HG03460 (cell line): ENCODE results near the gene LIMS3.
"Not testable (repeated sequence)": the region's sequence is repeated elsewhere in the genome, so short reads cannot be mapped to it uniquely, and the experiment has no call there.

ENCODE experiments used
- ATAC-seq: cut with Tn5 transposase; IDR thresholded peaks from one replicate; pipeline ENCODE4 v1.9.1; 2021; ENCODE audit not compliant: unreplicated experiment

The LIMS3 gene

DNA sequence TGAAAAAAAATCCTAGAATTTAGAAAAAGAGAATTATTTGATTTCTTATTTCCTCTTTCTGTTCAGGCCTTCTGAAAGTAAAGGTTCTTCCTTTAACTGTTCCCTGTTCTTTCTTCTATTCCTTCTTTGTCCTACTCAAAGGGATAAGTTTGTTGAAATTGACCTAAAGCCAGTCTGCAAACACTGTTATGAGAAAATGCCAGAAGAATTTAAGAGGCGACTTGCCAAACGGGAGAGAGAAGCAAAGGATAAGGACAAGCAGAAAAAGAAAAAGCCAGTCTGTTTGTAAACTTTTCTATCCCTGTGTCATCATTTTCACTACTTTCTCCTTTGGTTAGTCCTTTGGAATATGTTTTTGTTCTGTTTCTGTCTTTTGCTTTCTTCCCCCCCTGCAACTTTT is 26.0 kb downstream of the LIMS3 start:
- ATAC-seq, result not testable (repeated sequence)

DNA sequence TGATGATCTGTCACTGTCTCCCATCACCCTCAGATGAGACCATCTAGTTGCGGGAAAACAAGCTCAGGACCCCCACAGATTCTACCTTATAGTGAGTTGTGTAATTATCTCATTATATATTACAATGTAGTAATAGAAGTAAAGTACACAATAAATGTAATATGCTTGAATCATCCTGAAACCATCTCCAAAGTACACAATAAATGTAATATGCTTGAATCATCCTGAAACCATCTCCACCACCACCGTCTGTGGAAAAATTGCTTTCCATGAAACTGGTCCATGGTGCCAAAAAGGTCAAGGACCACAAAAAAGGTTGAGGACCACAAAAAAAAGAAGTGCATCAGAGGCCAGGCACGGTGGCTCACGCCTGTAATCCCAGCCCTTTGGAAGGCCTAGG is 29.3 kb downstream of the LIMS3 start:
- not testable (repeated sequence) for ATAC-seq

DNA sequence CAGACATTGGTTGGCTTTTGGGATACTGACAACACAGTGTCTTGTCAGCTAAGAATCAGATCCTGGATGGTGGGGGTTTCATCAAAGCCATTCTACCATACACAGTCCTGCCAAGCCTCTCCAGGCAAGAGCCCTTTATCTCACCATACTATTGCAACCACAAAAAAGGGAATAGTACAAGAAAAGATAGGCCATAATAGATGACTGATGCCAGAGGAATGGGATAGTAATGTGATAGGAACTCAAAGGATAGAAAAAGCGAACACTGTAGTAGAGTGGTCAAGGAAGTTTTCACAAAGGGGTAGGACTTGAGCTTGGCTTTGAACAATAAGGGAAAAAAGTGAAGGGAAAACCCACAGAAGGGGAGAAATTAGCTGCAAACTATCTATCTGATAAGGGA is 30.7 kb downstream of the LIMS3 start:
- not testable (repeated sequence) for ATAC-seq

DNA sequence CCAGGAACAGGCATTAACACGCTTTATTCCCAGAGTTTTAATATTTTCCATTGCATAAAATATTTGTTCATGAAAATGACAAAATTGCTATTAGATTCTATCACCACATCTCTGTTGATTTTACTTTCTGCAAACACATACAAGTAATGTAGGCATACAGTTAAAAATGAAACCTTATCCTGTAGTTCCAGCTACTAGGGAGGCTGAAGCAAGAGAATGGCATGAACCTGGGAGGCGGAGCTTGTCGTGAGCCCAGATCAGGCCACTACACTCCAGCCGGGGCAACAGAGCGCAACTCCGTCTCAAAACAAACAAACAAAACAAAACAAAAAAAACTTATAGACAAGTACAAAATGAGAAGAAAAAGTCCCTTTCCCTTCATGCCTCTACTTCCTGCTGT is 38.0 kb downstream of the LIMS3 start:
- not testable (repeated sequence) for ATAC-seq

DNA sequence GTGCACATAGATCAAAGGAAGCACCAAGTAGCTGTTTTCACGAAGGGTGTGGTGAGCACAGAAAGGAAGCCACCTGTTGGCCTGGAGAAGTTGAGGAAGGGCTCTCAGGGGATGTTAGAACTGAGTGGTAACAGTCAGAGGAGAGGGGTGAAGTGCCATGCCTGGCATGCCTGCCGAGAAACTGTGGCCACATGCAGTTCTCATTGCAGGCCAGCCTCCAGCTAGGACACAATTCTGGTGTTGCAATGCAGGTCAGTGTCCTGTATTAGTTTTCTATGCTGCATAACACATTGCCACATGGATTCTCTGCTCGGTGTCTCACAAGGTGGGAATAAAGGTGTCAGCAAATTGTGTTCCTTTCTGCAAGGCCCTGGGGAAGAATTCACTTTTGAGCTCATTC is 46.9 kb downstream of the LIMS3 start:
- ATAC-seq, result not testable (repeated sequence)

DNA sequence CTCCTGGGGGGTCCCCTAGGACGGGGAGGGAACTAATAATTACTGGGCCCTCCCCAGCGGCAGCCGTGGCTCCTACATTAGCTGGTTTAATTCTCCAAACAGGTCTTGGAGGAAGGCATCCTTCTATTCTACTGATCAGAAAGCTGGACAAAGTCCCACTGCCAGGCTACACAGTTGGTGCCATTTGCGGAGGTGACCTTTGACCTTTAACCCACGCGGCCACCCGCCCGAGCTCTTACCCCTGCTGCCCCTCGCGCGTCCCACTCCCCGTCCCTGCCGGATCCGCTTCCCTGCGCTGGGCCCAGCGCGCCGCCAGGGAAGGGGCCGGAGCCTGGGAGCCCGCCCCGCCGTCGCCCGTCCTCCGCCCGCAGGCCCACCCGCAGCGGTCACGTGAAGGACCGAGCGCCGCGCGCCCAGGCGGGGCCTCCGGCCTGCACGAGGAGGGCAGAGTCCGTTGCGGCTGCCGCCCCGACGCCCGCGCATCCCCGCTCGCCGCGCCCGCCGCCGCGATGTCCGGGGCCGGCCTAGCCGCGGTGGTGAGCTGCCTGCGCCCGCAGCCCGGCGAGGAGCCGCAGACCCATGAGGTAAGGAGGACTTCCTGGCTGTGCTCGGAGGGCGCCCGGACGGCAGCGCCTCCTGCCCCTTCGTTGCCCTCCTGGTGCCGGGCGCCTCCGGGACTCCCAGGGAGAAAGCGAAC is 48.9 kb downstream of the LIMS3 start:
- ATAC-seq, result not testable (repeated sequence)

DNA sequence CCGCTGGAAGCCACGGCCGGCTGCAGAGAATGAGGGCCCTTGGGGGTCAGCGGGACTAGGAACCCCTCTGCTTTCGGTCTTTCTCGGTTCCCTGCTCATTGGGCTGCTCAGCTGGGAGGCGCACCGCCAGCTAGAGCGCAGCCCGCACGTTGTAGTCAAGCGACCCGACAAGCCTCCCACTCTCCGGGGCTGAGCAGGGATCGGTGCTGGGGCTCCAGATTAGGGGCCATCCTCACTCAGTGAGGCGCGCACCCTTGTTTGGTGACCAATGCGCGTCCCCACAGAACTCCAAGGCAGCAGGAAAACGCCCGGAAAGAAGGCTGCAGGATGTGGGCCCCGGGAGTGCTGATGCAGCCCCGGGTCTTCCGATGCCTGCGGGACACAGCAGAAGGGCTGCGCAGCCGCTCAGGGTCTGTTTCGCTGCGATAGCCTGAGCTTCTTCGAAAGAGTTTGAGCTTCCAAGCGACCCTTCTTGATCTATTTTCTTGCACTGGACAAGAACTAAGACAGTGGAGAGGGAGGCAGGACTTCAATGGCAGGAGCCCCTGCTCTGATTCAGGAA is 49.6 kb downstream of the LIMS3 start:
- ATAC-seq, result not testable (repeated sequence)

DNA sequence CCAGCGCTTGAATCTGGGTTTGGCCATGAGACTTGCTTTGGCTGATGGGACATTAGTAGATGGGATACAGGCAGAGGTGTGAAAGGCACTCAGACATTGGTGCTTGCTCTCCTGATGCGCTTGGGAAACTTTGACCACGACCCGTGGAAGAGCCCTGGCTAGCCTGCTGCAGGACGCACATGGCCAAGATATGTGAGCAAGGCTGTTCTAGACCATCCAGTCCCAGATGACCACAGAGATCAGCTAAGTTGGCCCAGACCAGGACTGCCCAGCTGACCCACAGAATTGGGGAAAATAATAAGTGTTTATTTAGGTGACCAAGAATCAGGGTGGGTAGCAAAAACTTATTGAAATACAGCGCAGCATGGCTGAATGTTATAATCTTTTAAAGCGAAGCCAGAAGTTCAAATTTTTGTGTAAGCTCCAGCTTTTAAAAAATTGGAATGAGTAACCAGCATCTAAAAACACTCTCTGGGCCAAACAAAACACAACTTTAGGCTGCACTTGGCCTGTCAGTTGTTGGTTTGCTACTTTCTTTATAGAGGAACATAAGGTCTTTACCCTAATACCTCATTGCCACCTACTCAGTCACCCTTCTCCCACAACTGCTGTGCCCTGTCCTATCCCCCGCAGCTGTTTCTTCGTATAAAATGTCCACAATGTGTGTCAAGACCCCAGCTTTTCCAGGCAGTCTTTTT is 51.8 kb downstream of the LIMS3 start:
- not testable (repeated sequence) for ATAC-seq

DNA sequence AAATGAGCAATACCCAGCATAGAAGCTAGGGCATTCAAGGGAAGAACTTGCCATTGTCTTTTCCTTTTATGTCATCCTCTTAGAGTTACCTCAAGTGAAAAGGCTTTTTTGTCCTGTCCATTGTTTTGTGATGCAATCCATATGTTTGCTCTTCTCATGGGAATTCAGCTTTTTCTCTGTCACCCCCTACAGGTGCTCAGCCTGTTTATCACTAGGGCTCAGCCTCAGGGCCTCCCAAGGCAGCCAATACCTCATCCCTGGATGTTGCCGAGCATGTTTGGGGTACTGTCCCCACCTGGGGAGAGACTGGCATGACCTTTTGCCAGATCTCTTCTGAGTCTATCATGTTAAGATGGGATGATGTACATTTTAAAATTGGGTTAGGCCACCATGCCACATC is 65.5 kb downstream of the LIMS3 start:
- not testable (repeated sequence) for ATAC-seq

DNA sequence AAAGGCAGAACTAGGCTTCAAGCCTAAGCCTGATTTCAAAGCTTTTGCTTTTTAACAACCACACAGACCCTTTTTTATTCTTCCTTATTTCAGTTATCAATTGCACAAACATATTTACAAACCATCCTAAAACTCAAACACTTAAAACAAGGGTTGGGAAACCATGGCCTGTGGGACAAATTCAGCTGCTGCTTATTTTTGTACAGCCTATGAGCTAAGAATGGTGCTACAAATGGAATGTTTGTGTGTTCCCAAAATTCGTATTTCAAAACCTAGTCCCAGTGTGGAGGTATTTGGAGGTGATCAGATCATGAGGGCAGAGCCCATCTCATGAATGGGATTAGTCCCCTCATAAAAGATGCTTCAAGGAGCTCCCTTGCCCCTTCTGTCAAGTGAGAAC is 67.0 kb downstream of the LIMS3 start:
- not testable (repeated sequence) for ATAC-seq

DNA sequence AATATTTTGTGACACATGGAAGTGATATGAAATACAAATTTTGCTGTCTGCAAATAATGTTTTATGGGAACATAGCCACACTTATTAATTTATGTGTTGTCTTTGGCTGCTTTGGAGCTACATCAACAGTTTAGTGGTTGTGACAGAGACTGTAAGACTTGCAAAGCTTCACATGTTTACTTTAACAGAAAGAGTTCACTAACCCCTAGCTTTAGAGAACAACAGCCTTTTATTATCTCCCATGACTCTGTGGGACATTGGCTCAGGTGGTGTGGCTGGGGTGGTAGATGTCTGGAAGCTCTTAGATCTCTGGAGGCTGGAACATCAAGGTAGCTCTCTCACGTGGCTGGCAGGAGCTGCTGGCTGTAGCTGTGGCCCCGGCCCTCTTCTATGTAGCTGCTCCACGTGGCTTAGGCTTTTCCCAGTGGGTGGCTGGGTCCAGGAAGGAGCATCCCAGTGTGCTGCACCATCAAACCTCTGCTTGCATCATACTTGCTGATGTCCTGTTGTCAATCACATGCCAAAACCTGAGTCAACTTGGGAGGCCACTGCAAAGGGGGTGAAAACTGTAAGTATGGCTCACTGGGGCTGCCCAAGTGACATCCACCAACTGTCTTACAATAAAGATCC is 67.7 kb downstream of the LIMS3 start:
- ATAC-seq, result not testable (repeated sequence)

DNA sequence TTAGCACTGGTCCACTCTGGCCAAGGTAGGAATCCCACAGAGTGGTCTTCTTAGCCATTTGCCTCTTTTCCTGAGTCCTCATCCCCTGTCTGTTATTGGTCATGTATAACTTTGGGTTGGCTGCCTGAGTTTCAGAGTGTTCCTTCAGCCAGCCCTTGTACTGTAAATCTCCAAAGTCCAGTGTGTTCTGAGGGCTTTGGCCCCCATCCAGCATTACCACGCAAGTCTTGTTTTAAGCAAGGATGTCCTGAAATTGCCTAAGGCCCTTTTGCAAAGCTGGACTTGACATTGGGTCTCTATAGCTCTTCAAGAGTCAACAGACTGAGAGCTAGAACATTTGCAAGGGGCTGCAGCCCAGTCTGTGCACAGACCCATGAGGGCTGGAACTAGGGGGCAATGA is 68.4 kb downstream of the LIMS3 start:
- not testable (repeated sequence) for ATAC-seq

DNA sequence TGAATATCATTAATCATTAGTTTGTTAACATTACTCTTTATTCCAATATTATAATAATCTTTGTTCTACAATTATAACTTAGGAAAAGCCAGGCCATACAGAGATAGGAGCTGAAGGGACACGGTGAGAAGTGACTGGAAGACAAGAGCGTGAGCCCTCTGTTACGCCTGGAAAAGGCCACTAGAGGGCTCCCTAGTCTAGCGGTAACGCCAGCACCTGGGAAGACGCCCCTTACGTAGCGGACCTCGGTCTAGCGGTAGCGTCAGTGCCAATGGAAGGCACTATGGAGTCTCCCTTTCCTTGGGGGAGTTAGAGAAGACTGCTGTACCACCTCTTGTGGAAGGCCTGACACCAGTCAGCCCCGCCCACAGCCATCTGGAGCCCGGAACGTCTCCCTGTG is 71.4 kb downstream of the LIMS3 start:
- not testable (repeated sequence) for ATAC-seq

DNA sequence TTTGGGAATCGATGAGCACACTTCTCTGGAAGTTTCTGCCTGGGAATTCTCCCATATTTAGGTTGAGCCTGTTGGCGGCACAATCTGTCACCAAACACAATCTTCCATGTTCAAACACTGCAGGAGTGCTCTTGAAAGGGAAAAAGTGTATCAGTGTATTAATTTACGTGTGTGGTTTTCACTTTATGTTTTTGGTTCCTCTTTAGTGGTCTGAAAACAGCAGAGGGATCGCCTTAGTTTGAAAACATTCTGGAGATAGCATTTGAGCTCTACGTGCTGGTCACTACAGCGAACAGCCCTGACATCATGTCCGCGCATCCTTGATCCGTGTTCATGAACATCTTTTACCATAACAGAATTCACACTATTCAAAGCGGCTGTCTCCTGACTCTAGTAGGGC is 73.2 kb downstream of the LIMS3 start:
- not testable (repeated sequence) for ATAC-seq
